Measurements from ENCODE around the gene ARMC5. TPM values are rescaled to one million over a fixed set of nuclear protein-coding genes. Genes with fewer than 3 reads are reported as not detected.

ARMC5 gene
- polyA plus RNA-seq, 1 of the 3 experiments (the other 2 are of a cell fraction): 8.9 TPM

DNA sequence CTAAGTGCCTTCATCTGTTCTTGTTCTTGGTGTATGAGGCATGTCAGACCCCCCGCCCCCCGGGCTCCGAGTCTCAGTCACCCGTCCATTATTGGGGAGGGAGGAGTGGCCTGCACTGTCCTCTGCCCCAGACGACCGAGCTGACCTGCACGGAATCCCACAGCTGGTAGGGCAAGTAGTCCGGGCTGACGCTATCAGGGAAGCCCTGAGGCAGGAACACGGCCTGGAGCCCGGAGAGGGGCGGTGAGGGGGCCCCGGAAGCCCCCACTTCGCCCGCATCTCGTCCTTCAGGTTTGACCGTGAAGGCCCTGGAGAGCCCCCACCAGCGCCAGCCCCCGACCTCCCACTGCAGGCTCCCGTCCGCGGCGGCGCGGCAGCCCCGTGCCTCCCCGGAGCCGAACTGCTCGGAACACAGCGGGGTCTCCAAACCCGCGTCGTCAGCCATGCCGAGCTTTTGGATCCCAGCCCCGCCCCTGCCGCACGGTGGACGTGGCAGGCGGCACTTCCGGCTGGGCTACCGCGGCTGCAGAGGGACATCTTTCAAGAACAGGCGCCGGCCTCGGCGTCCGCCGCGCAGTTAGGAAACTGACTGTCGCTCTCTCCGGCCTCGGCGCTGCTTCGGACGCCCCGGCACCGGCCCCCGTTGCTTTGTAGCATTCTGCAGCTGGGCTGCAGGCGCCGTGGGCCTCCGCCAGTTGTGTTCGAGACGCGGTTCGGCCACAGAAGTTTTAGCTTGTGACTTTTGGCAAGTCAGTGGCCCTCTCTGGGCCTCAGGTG lies 48.8 kb downstream of the ARMC5 start, which contains the start of gene RUSF1 (continued):
- TF ChIP-seq RXRA (IDR thresholded peaks at IDR 0.05; ENCODE audit: borderline replicate concordance, low read depth) (no peak), EP300 (IDR thresholded peaks at IDR 0.05; ENCODE audit: borderline replicate concordance in 1 of 2, low read depth in 1 of 2, low read length in 1 of 2) (peak in 1 of 2 experiments; percentile 33; a peak in 1 of 4 replicates), JUND (IDR thresholded peaks at IDR 0.05) (no peak), TEAD4 (IDR thresholded peaks at IDR 0.05; ENCODE audit: borderline replicate concordance, insufficient read depth) (0 out of 2 replicates have a peak, but pooled peaks have one; percentile 41), FOSL2 (IDR thresholded peaks at IDR 0.05; ENCODE audit: borderline replicate concordance, low read depth) (no peak), FOXM1 (IDR thresholded peaks at IDR 0.05; ENCODE audit: low read depth) (no peak), SIN3A (IDR thresholded peaks at IDR 0.05; ENCODE audit: borderline replicate concordance, low read depth, low read length) (peak; percentile 67; the same call in 1 of the 2 replicates), GATA2 (CRISPR knock-in tag; IDR thresholded peaks at IDR 0.05) (no peak), RFX5 (IDR thresholded peaks at IDR 0.05; ENCODE audit: low read length) (no peak), RCOR1 (IDR thresholded peaks at IDR 0.05; ENCODE audit: low read length) (no peak), TAF1 (IDR thresholded peaks at IDR 0.05; ENCODE audit: borderline replicate concordance, low read depth, low read length) (peak; percentile 92)
- TF ChIP-seq, protein P1, sequence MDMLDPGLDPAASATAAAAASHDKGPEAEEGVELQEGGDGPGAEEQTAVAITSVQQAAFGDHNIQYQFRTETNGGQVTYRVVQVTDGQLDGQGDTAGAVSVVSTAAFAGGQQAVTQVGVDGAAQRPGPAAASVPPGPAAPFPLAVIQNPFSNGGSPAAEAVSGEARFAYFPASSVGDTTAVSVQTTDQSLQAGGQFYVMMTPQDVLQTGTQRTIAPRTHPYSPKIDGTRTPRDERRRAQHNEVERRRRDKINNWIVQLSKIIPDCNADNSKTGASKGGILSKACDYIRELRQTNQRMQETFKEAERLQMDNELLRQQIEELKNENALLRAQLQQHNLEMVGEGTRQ (IDR thresholded peaks at IDR 0.05; ENCODE audit: borderline replicate concordance, low read depth, low read length): no peak

DNA sequence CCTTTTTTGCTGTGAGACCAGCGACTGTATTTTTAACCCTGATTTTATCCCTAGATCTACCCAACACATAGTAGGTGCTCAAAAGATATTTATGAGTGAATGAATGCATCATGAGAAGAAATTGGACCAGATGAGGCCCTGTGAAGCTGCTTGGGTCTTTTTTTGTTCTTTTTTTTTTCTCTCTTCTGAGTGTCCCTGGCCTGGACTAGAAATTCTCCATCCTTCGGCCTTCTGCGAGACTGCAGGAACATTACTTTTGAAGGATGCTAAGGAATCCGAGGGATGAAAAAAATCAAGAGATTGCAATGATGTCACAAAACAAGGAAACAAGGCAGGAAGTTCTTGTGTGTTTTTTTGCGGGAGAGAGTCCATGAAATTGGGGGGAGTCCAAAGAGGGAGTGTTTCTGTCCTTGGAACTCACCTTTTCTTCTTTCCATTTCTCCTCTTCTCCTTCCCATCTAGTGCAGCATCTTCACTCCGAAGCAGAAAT lies 49.5 kb downstream of the ARMC5 start:
- ChIA-PET CTCF (interaction anchor here (1.0 to 1.4 kb wide), 2 partner anchors 13 to 359 kb away, joined by 3 read pairs; no protein-coding TSS in a partner anchor), POLR2A (interaction anchor here (1.0 to 1.6 kb wide), 7 partner anchors 12 to 204 kb away, joined by 3 to 14 read pairs (median 7); partner anchors contain the start of gene ARMC5)
- no peak for DNase-seq
- Histone ChIP-seq H3K27ac (ENCODE audit: low read depth in 2 of 2, low read length in 1 of 2) (peak overlapping the region; percentile 80 to 87), H3K79me2 (ENCODE audit: insufficient read depth) (peaks cover 46% of the 10 kb centered on the region), H3K36me3 (replicated peaks in 1 of 2; ENCODE audit: control insufficient read depth in 1 of 2, insufficient read depth in 2 of 2, low read length in 1 of 2) (peaks cover 7 to 14% of the 10 kb centered on the region in 2 experiments), H3K4me3 (ENCODE audit: low read depth in 2 of 2, low read length in 1 of 2) (peak overlapping the region; percentile 92 to 96), H2AFZ (ENCODE audit: low read depth) (peak overlapping the region; percentile 97), H3K9ac (peak overlapping the region; percentile 99), H3K4me2 (peak overlapping the region; percentile 87), H3F3A (replicated peaks; ENCODE audit: insufficient read depth) (peaks cover 3% of the 10 kb centered on the region), H3K27me3 (ENCODE audit: insufficient read depth) (no peaks in the 10 kb centered on the region), H4K20me1 (ENCODE audit: insufficient read depth) (no peaks in the 10 kb centered on the region), H3K9me2 (no peaks in the 10 kb centered on the region), H3K4me1 (ENCODE audit: control insufficient read depth in 1 of 2, insufficient read depth in 2 of 2, low read depth in 1 of 2, low read length in 1 of 2) (peaks cover 0 to 18% of the 10 kb centered on the region in 2 experiments; a peak in 3 of 4 replicates), H3K9me3 (no peaks in the 10 kb centered on the region)
- no peak for TF ChIP-seq YY1 (IDR thresholded peaks at IDR 0.05; ENCODE audit: low read depth)
- TF ChIP-seq, protein P2, sequence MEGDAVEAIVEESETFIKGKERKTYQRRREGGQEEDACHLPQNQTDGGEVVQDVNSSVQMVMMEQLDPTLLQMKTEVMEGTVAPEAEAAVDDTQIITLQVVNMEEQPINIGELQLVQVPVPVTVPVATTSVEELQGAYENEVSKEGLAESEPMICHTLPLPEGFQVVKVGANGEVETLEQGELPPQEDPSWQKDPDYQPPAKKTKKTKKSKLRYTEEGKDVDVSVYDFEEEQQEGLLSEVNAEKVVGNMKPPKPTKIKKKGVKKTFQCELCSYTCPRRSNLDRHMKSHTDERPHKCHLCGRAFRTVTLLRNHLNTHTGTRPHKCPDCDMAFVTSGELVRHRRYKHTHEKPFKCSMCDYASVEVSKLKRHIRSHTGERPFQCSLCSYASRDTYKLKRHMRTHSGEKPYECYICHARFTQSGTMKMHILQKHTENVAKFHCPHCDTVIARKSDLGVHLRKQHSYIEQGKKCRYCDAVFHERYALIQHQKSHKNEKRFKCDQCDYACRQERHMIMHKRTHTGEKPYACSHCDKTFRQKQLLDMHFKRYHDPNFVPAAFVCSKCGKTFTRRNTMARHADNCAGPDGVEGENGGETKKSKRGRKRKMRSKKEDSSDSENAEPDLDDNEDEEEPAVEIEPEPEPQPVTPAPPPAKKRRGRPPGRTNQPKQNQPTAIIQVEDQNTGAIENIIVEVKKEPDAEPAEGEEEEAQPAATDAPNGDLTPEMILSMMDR (IDR thresholded peaks at IDR 0.05): no peak
- WGBS (ENCODE audit: low lambda C conversion rate): 8% methylated on average over 6 of the region's 6 CpGs
